Liver (tissue), 9 donors: ENCODE measurements around the gene CCDC195. TPM values are rescaled to one million over a fixed set of nuclear protein-coding genes. Genes with fewer than 3 reads are reported as not detected.

Experiments
- DNase-seq: peaks from one replicate; pipeline ENCODE4 v3.0.0-alpha.2; 2017; ENCODE audit warnings: low spot score
- H3K27ac ChIP-seq, 2 donors: one replicate each; pipeline ENCODE4 v1.7.0; 2013; ENCODE audit warnings: inconsistent platforms in 2 of 2, low read length in 2 of 2, control low read depth in 1 of 2, low read depth in 1 of 2, mild to moderate bottlenecking in 1 of 2
- H3K27me3 ChIP-seq, 4 donors: one replicate each; pipeline versions ENCODE4 v1.6.1 to v1.7.0; 2013; ENCODE audit warnings: low read length in 3 of 4, inconsistent platforms in 1 of 4, mild to moderate bottlenecking in 1 of 4, moderate library complexity in 1 of 4; ENCODE audit not compliant: control insufficient read depth in 4 of 4, insufficient read depth in 4 of 4
- H3K36me3 ChIP-seq, 4 donors: one replicate each; pipeline versions ENCODE4 v1.6.1 to v1.7.0; 2013; ENCODE audit warnings: low read length in 3 of 4, mild to moderate bottlenecking in 3 of 4, low read depth in 1 of 4, moderate library complexity in 1 of 4; ENCODE audit not compliant: control insufficient read depth in 4 of 4, insufficient read depth in 3 of 4
- H3K4me1 ChIP-seq, 4 donors: one replicate each; pipeline versions ENCODE4 v1.6.1 to v1.7.0; 2013; ENCODE audit warnings: low read length in 3 of 4, mild to moderate bottlenecking in 3 of 4, moderate library complexity in 1 of 4; ENCODE audit not compliant: control insufficient read depth in 4 of 4, insufficient read depth in 4 of 4
- H3K4me3 ChIP-seq, 3 donors: one replicate each; pipeline versions ENCODE4 v1.6.1 to v1.7.0; 2013; ENCODE audit warnings: low read length in 3 of 3, control low read depth in 1 of 3, low read depth in 1 of 3, mild to moderate bottlenecking in 1 of 3
- H3K9ac ChIP-seq, 2 donors: one replicate each; pipeline ENCODE4 v1.7.0; 2013; ENCODE audit warnings: low read length in 2 of 2, mild to moderate bottlenecking in 2 of 2, moderate library complexity in 2 of 2, control low read depth in 1 of 2, low read depth in 1 of 2
- H3K9me3 ChIP-seq, 4 donors: one replicate each; pipeline versions ENCODE4 v1.6.1 to v1.7.0; 2013; ENCODE audit warnings: low read length in 3 of 4; ENCODE audit not compliant: control insufficient read depth in 4 of 4
- ATF3 ChIP-seq: IDR thresholded peaks from 2 replicates; pipeline ENCODE4 v1.6.1; 2016; ENCODE audit warnings: antibody characterized with exemption
- CTCF ChIP-seq: fragments of 150-350 bp; IDR thresholded peaks from 2 replicates; pipeline ENCODE4 v1.5.1; 2017; ENCODE audit warnings: improper control_type of control experiment, low read depth, low read length; ENCODE audit not compliant: missing input control
- EGR1 ChIP-seq, 2 donors: IDR thresholded peaks; 2 replicates each; pipeline ENCODE4 v1.6.1; 2016 to 2018; ENCODE audit warnings: antibody characterized with exemption in 2 of 2, low read depth in 2 of 2
- FOXA1 ChIP-seq: IDR thresholded peaks from 2 replicates; pipeline ENCODE4 v1.6.1; 2016; ENCODE audit warnings: antibody characterized with exemption
- GABPA ChIP-seq, 2 donors: IDR thresholded peaks in 1 of 2; conservative IDR thresholded peaks in 1 of 2; 2 replicates each; pipeline ENCODE4 v1.6.1; 2016; ENCODE audit warnings: antibody characterized with exemption in 2 of 2, mild to moderate bottlenecking in 1 of 2, moderate library complexity in 1 of 2
- HNF4A ChIP-seq, 2 donors: conservative IDR thresholded peaks; 2 replicates each; pipeline ENCODE4 v1.6.1; 2016; ENCODE audit warnings: antibody characterized with exemption in 2 of 2, mild to moderate bottlenecking in 2 of 2
- HNF4G ChIP-seq: IDR thresholded peaks from 2 replicates; pipeline ENCODE4 v1.6.1; 2016; ENCODE audit warnings: antibody characterized with exemption
- JUND ChIP-seq, 2 donors: IDR thresholded peaks; 2 replicates each; pipeline ENCODE4 v1.6.1; 2016; ENCODE audit warnings: antibody characterized with exemption in 2 of 2
- NR2F2 ChIP-seq: IDR thresholded peaks from 2 replicates; pipeline ENCODE4 v1.6.1; 2016; ENCODE audit warnings: antibody characterized with exemption
- RXRA ChIP-seq, 2 donors: IDR thresholded peaks; 2 replicates each; pipeline ENCODE4 v1.6.1; 2017 to 2018; ENCODE audit warnings: antibody characterized with exemption in 2 of 2, mild to moderate bottlenecking in 1 of 2
- SP1 ChIP-seq: IDR thresholded peaks from 2 replicates; pipeline ENCODE4 v1.6.1; 2018; ENCODE audit warnings: antibody characterized with exemption, mild to moderate bottlenecking
- TAF1 ChIP-seq: conservative IDR thresholded peaks from 2 replicates; pipeline ENCODE4 v1.6.1; 2016; ENCODE audit warnings: antibody characterized with exemption, mild to moderate bottlenecking
- YY1 ChIP-seq: IDR thresholded peaks from 2 replicates; pipeline ENCODE4 v1.6.1; 2016; ENCODE audit warnings: antibody characterized with exemption, mild to moderate bottlenecking
- ZBTB33 ChIP-seq: IDR thresholded peaks from 2 replicates; pipeline ENCODE4 v1.6.1; 2016; ENCODE audit warnings: antibody characterized with exemption
- WGBS: extraction: QIAGEN DNeasy Blood & Tissue Kit; methylation state at CpG from one replicate; pipeline ENCODE4 v1.1.7; 2013; 5-methylcytosine and 5-hydroxymethylcytosine counted together
- polyA plus RNA-seq, 2 donors: library from polyadenylated mRNA; stranded (reverse) in 1 of 2; unstranded in 1 of 2; fragments of 200-250 nt in 1 of 2; fragments of >200 nt in 1 of 2; fragmentation: Nextera tagmentation in 1 of 2; extraction: Ambion mirVana in 1 of 2; gene quantifications; one replicate each; pipeline versions ENCODE4 v1.2.1 to v1.2.3, GENCODE V29; 2013 to 2015
- total RNA-seq, 2 donors: library from RNA; depleted of rRNA; stranded (reverse); fragments of >200 nt; gene quantifications; one replicate each; pipeline ENCODE4 v1.2.3, GENCODE V29; 2014
- TF ChIP-seq, protein P1 (sequence below): IDR thresholded peaks from 2 replicates; pipeline ENCODE4 v1.6.1; 2016; ENCODE audit warnings: antibody characterized with exemption
- donor health status: healthy.
- donor health status: healthy.
- donor health status: healthy.
- donor health status: healthy.
- donor health status: healthy.

The CCDC195 gene
- total and polyA plus RNA-seq, 4 donors: not detected

DNA sequence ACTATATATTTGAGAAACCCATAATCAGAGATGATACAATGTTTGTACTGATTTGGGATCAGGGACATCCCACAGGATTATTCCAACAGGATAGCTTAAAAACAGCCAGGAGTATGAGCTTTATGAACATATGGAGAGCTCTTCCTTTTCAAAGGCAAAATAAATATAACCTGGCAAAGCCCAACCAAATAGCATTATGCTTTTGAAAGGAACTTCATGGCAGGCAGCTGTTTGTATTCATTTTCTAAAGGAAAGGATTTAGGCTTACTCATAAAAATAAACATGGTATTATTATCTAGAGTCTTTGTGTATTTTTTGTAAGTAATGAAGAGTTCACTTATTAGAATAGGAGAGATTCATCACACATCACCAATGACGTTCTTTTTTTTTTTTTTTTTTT lies 44.4 kb downstream of the CCDC195 start:
- H3K4me1 ChIP-seq: no peaks in the 10 kb centered on the region
- 58% methylated on average over 1 of the region's 1 CpG for WGBS
- DNase-seq: no peak
- H3K27me3 ChIP-seq: no peaks in the 10 kb centered on the region
- TF ChIP-seq TAF1 (no peak), CTCF (no peak), FOXA1 (no peak), RXRA (IDR thresholded peaks at IDR 0.05) (no peak), ATF3 (no peak), GABPA (IDR thresholded peaks at IDR 0.05 in 1 of 2, conservative IDR thresholded peaks at IDR 0.05 in 1 of 2) (no peak)
- H3K36me3 ChIP-seq: no peaks in the 10 kb centered on the region
- H3K4me3 ChIP-seq: no peak overlapping the region
- no peak overlapping the region for H3K27ac ChIP-seq
- H3K9ac ChIP-seq: no peak overlapping the region
- H3K9me3 ChIP-seq: no peaks in the 10 kb centered on the region

DNA sequence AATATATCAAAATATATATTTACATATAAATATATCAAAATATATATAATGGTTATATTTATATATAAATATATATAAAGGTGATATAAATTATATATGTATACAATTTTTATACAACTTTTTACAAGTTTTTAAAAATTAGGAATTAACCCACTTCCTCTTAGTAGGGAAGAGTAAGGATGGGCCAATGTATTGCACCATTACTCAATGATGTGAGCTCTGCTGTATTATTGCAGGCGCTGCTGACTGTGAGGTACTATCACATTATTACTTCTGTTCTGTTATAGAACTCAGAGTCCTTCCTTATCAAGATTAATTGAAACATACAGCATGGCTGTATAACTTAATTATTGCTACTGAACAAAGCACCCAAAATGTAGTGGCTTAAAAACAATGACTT lies 46.0 kb downstream of the CCDC195 start:
- H3K4me1 ChIP-seq: no peaks in the 10 kb centered on the region
- H3K4me3 ChIP-seq: no peak overlapping the region
- no peaks in the 10 kb centered on the region for H3K36me3 ChIP-seq
- H3K27me3 ChIP-seq: no peaks in the 10 kb centered on the region
- H3K9ac ChIP-seq: no peak overlapping the region
- H3K9me3 ChIP-seq: no peaks in the 10 kb centered on the region
- no peak for TF ChIP-seq EGR1 (IDR thresholded peaks at IDR 0.05; ENCODE audit: low read depth in 2 of 2)
- TF ChIP-seq TAF1: no peak
- no peak for TF ChIP-seq ZBTB33
- no peak for TF ChIP-seq JUND (IDR thresholded peaks at IDR 0.05)
- no peak for TF ChIP-seq HNF4G
- no peak for TF ChIP-seq RXRA (IDR thresholded peaks at IDR 0.05)
- no peak for TF ChIP-seq YY1
- TF ChIP-seq NR2F2: no peak
- no peak for TF ChIP-seq CTCF
- no peak for TF ChIP-seq HNF4A (conservative IDR thresholded peaks at IDR 0.05)
- TF ChIP-seq, protein P1, sequence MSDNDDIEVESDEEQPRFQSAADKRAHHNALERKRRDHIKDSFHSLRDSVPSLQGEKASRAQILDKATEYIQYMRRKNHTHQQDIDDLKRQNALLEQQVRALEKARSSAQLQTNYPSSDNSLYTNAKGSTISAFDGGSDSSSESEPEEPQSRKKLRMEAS: no peak
- no peak for TF ChIP-seq SP1
- no peak overlapping the region for H3K27ac ChIP-seq
- 94% methylated on average over 1 of the region's 1 CpG for WGBS
- no peak for DNase-seq
